Neural progenitor cell (in vitro differentiated cells): ENCODE data around the gene SYMPK.
A peak's percentile ranks its signal among the peaks of the same experiment; 100 is the strongest.

Experiments used
- EZH2 ChIP-seq: fragments of 200-600 bp; sonication (generic); IDR thresholded peaks from 2 replicates; pipeline ENCODE4 v1.6.1; 2017; ENCODE audit warnings: antibody characterized with exemption, mild to moderate bottlenecking, moderate library complexity
- EZH2phosphoT487 ChIP-seq: fragments of 200-600 bp; sonication (generic); IDR thresholded peaks from 2 replicates; pipeline ENCODE4 v1.6.1; 2017; ENCODE audit warnings: antibody characterized with exemption
- TF ChIP-seq, protein P1 (sequence below): fragments of 200-600 bp; sonication (generic); IDR thresholded peaks from 2 replicates; pipeline ENCODE4 v1.5.1; 2017; ENCODE audit warnings: antibody characterized with exemption, mild to moderate bottlenecking

GRCh38 chr19:45882652-45883585 lies 20.0 kb upstream of the SYMPK start:
- TF ChIP-seq, protein P1, sequence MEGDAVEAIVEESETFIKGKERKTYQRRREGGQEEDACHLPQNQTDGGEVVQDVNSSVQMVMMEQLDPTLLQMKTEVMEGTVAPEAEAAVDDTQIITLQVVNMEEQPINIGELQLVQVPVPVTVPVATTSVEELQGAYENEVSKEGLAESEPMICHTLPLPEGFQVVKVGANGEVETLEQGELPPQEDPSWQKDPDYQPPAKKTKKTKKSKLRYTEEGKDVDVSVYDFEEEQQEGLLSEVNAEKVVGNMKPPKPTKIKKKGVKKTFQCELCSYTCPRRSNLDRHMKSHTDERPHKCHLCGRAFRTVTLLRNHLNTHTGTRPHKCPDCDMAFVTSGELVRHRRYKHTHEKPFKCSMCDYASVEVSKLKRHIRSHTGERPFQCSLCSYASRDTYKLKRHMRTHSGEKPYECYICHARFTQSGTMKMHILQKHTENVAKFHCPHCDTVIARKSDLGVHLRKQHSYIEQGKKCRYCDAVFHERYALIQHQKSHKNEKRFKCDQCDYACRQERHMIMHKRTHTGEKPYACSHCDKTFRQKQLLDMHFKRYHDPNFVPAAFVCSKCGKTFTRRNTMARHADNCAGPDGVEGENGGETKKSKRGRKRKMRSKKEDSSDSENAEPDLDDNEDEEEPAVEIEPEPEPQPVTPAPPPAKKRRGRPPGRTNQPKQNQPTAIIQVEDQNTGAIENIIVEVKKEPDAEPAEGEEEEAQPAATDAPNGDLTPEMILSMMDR, result peak; percentile 97
- TF ChIP-seq EZH2phosphoT487 (no peak), EZH2 (peak; percentile 29)
